Panc1 (cell line): ENCODE results near the gene ARFGAP2. TPM values are rescaled to one million over a fixed set of nuclear protein-coding genes. Genes with fewer than 3 reads are reported as not detected.

ENCODE experiments used
- ATAC-seq: fragments of 200-7000 bp; cut with Tn5 transposase; 2 replicates; pipeline ENCODE4 v1.9.1; 2020; ENCODE audit warnings: mild to moderate bottlenecking, moderate library complexity
- BruUV-seq: library from RNA; stranded (reverse); fragments of 400-500 nt; replicated peaks from 2 replicates; lab custom pipeline; 2021; lab: Mats Ljungman, UMichigan
- CTCF ChIA-PET: fragments of 300-600 bp; sonication (Branson Sonifier 250); formaldehyde crosslinking; loops from one replicate; lab custom pipeline; 2022; ENCODE audit warnings: antibody characterized with exemption; lab: Charles Lee
- POLR2A ChIA-PET: fragments of 300-600 bp; sonication (Branson Sonifier 250); formaldehyde crosslinking; loops from one replicate; lab custom pipeline; 2022; ENCODE audit warnings: antibody characterized with exemption; lab: Charles Lee
- DNase-seq: peaks from one replicate; pipeline ENCODE4 v3.0.0-alpha.2; 2010; ENCODE audit warnings: low read depth, low spot score
- H3K27ac ChIP-seq: 2 replicates; pipeline ENCODE4 v1.5.1; 2011; ENCODE audit warnings: mild to moderate bottlenecking, low read length, inconsistent platforms
- H3K27me3 ChIP-seq: fragments of 200-500 bp; sonication (Bioruptor generic); 2 replicates; pipeline ENCODE4 v1.6.0; 2014; ENCODE audit warnings: low read length, inconsistent platforms; ENCODE audit not compliant: control insufficient read depth, insufficient read depth
- H3K36me3 ChIP-seq: fragments of 200-500 bp; sonication (Bioruptor generic); 2 replicates; pipeline ENCODE4 v1.5.1; 2014; ENCODE audit warnings: inconsistent platforms, mild to moderate bottlenecking, low read length, moderate library complexity; ENCODE audit not compliant: control insufficient read depth, insufficient read depth
- H3K4me1 ChIP-seq: 2 replicates; pipeline ENCODE4 v1.5.1; 2011; ENCODE audit warnings: inconsistent platforms, mild to moderate bottlenecking, low read length, moderate library complexity; ENCODE audit not compliant: control insufficient read depth, insufficient read depth
- H3K4me3 ChIP-seq, 2 experiments: 2 replicates each; pipeline ENCODE4 v1.5.1; 2011 to 2012; ENCODE audit warnings: low read depth in 2 of 2, low read length in 2 of 2, mild to moderate bottlenecking in 2 of 2, inconsistent platforms in 1 of 2, moderate library complexity in 1 of 2
- H3K9me3 ChIP-seq: fragments of 200-500 bp; sonication (Bioruptor generic); 2 replicates; pipeline ENCODE4 v1.5.1; 2014; ENCODE audit warnings: low read depth, mild to moderate bottlenecking, inconsistent platforms, low read length, moderate library complexity; ENCODE audit not compliant: control insufficient read depth, insufficient read depth
- CTCF ChIP-seq: fragments of 450-650 bp; IDR thresholded peaks from 2 replicates; pipeline ENCODE4 v1.5.1; 2017; ENCODE audit warnings: mild to moderate bottlenecking
- POLR2AphosphoS5 ChIP-seq: IDR thresholded peaks from 2 replicates; pipeline ENCODE4 v1.6.1; 2012; ENCODE audit warnings: mild to moderate bottlenecking, low read depth, low read length, moderate library complexity
- REST ChIP-seq, 2 experiments: IDR thresholded peaks; 2 replicates each; pipeline ENCODE4 v1.6.1; 2011 to 2012; ENCODE audit warnings: low read depth in 2 of 2, control low read depth in 1 of 2, low read length in 1 of 2, mild to moderate bottlenecking in 1 of 2, moderate library complexity in 1 of 2; ENCODE audit not compliant: insufficient read depth in 1 of 2
- SIN3A ChIP-seq: IDR thresholded peaks from 2 replicates; pipeline ENCODE4 v1.6.1; 2012; ENCODE audit warnings: low read depth, mild to moderate bottlenecking, low read length, moderate library complexity, borderline replicate concordance; ENCODE audit not compliant: insufficient read depth
- TCF7L2 ChIP-seq: IDR thresholded peaks from 2 replicates; pipeline ENCODE4 v1.6.1; 2011; ENCODE audit warnings: mild to moderate bottlenecking, low read depth, low read length, inconsistent platforms
- in situ Hi-C: cut with HindIII; loops from 2 replicates; pipeline ENCODE4 v1.10.0; 2016; ENCODE audit warnings: low sequenced_read_pairs, low pct_unique_long_range_greater_than_20kb
- intact Hi-C: fragments of 100-400 bp; cut with micrococcal nuclease; formaldehyde crosslinking; loops from one replicate; pipeline ENCODE4 v1.10.0; 2022; ENCODE audit not compliant: unreplicated experiment
- total RNA-seq: library from RNA; stranded (reverse); gene quantifications from one replicate; pipeline ENCODE4 v1.2.1, GENCODE V29; 2021; ENCODE audit not compliant: unreplicated experiment

Gene ARFGAP2
- total RNA-seq, 1 experiment from 2014 or later = 61.4 TPM

DNA sequence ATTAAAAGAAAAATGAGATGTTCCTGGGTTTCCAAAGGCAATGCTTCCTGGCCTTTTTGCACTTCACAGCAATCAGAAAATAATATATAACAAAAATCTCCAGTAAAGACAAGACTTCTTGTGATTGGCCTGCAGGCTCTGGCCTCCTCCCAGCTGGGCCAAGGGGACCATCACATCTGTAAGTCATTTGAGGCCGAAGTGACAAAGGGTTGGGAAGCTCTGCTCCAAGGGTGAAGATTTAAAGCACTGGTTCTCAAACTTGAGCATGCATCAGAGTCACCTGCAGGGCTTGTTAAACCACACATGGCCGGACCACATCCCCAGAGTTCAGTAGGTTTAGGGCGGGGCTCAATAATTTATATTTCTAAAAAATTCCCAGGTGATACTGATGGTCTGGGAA, 32.1 kb downstream of the ARFGAP2 start:
- TF ChIP-seq CTCF (no peak), SIN3A (no peak), POLR2AphosphoS5 (no peak), TCF7L2 (no peak), REST (IDR thresholded peaks at IDR 0.05; ENCODE audit: insufficient read depth in 1 of 2, low read depth in 2 of 2, low read length in 1 of 2) (no peak)
- no TSS peak for BruUV-seq
- ATAC-seq (no peak), DNase-seq (no peak)
- no peaks in the 10 kb centered on the region for H3K36me3 ChIP-seq
- H3K27ac ChIP-seq = no peak overlapping the region
- H3K9me3 ChIP-seq = no peaks in the 10 kb centered on the region
- H3K4me1 ChIP-seq = no peaks in the 10 kb centered on the region
- intact Hi-C loops (no loop called here), in situ Hi-C loops (no loop called here)
- CTCF ChIA-PET = no interaction called here
- H3K27me3 ChIP-seq = no peaks in the 10 kb centered on the region
- POLR2A ChIA-PET = no interaction called here
- H3K4me3 ChIP-seq = no peak overlapping the region

GRCh38 chr11:47143322-47143721, 33.4 kb downstream of the ARFGAP2 start:
- no peak for TF ChIP-seq SIN3A
- no peak for TF ChIP-seq POLR2AphosphoS5
- TF ChIP-seq REST (IDR thresholded peaks at IDR 0.05; ENCODE audit: insufficient read depth in 1 of 2, low read depth in 2 of 2, low read length in 1 of 2) = no peak
- TF ChIP-seq CTCF = no peak
- no peak for TF ChIP-seq TCF7L2
- Histone ChIP-seq H3K36me3 (no peaks in the 10 kb centered on the region), H3K9me3 (no peaks in the 10 kb centered on the region), H3K27ac (no peak overlapping the region), H3K27me3 (no peaks in the 10 kb centered on the region), H3K4me1 (no peaks in the 10 kb centered on the region), H3K4me3 (no peak overlapping the region)
- DNase-seq (no peak), ATAC-seq (peak; percentile 67; the same call in 1 of the 2 replicates)
- BruUV-seq = no TSS peak
- ChIA-PET CTCF (no interaction called here), POLR2A (no interaction called here)
- intact Hi-C loops = no loop called here
- in situ Hi-C loops = no loop called here
